Fibroblast of villous mesenchyme (primary cell): ENCODE measurements around the gene TTLL1. TPM values are rescaled to one million over a fixed set of nuclear protein-coding genes. Genes with fewer than 3 reads are reported as not detected.

Source experiments
- total RNA-seq: library from RNA; depleted of rRNA; stranded (reverse); fragments of >200 nt; gene quantifications from 2 replicates; pipeline ENCODE4 v1.2.3, GENCODE V29; 2012

The TTLL1 gene
- total RNA-seq, 1 donor = 8.2 TPM

Other genes with a start within 250 kb of the TTLL1 start
- 69.6 and 98.9 TPM in 2 replicates for gene ARFGAP3, start 232.1 kb downstream of the TTLL1 start, total RNA-seq
- 43.8 and 53.1 TPM in 2 replicates for gene PACSIN2, start 74.2 kb downstream of the TTLL1 start, total RNA-seq
- 0.86 TPM in 1 of 2 replicates, not detected in the other for gene BIK, start 21.4 kb upstream of the TTLL1 start, total RNA-seq
- gene MCAT, start 54.0 kb upstream of the TTLL1 start, total RNA-seq = 13.8 and 14.8 TPM in 2 replicates
- 177 and 221 TPM in 2 replicates for gene TSPO, start 62.2 kb upstream of the TTLL1 start, total RNA-seq
- gene TTLL12, start 97.7 kb upstream of the TTLL1 start, total RNA-seq = 22.9 and 27.1 TPM in 2 replicates